Fibroblast of lung (primary cell): ENCODE data around the gene KIAA1671. TPM values are rescaled to one million over a fixed set of nuclear protein-coding genes. Genes with fewer than 3 reads are reported as not detected.

ENCODE experiments used
- DNase-seq, 2 donors: peaks; one replicate each; pipeline versions ENCODE4 v3.0.0 to v3.0.0-alpha.2; 2010; ENCODE audit warnings: low read depth in 2 of 2
- H2AFZ ChIP-seq: 2 replicates; pipeline ENCODE4 v1.5.1; 2012; ENCODE audit warnings: low read length, control low read depth, inconsistent platforms
- H3K27ac ChIP-seq: 2 replicates; pipeline ENCODE4 v1.5.1; 2011; ENCODE audit warnings: low read length, control low read depth; ENCODE audit not compliant: insufficient read depth
- H3K27me3 ChIP-seq: 2 replicates; pipeline ENCODE4 v1.5.1; 2011; ENCODE audit warnings: mild to moderate bottlenecking, low read length; ENCODE audit not compliant: control insufficient read depth, insufficient read depth
- H3K36me3 ChIP-seq: 2 replicates; pipeline ENCODE4 v1.5.1; 2011; ENCODE audit warnings: low read length; ENCODE audit not compliant: control insufficient read depth, insufficient read depth
- H3K4me1 ChIP-seq: 2 replicates; pipeline ENCODE4 v1.5.1; 2011; ENCODE audit warnings: low read length; ENCODE audit not compliant: control insufficient read depth, insufficient read depth; ENCODE audit errors: extremely low read depth
- H3K4me2 ChIP-seq: 2 replicates; pipeline ENCODE4 v1.5.1; 2011; ENCODE audit warnings: low read length, control low read depth; ENCODE audit not compliant: insufficient read depth; ENCODE audit errors: extremely low read depth
- H3K4me3 ChIP-seq, 4 experiments: fragments of 200-600 bp in 1 of 4; sonication (generic) in 1 of 4; replicated peaks in 1 of 4; 2 replicates each; pipeline ENCODE4 v1.5.1; 2011 to 2016; ENCODE audit warnings: low read length in 4 of 4, low read depth in 3 of 4, mild to moderate bottlenecking in 3 of 4, control low read depth in 2 of 4, inconsistent platforms in 1 of 4, mixed read lengths in 1 of 4; ENCODE audit not compliant: insufficient read depth in 1 of 4; ENCODE audit errors: control extremely low read depth in 1 of 4
- H3K79me2 ChIP-seq: 2 replicates; pipeline ENCODE4 v1.5.1; 2012; ENCODE audit warnings: mild to moderate bottlenecking, low read length, inconsistent platforms; ENCODE audit not compliant: control insufficient read depth, insufficient read depth
- H3K9ac ChIP-seq: 2 replicates; pipeline ENCODE4 v1.5.1; 2011; ENCODE audit warnings: mild to moderate bottlenecking, low read length, control low read depth; ENCODE audit not compliant: insufficient read depth
- H3K9me3 ChIP-seq: 2 replicates; pipeline ENCODE4 v1.5.1; 2012; ENCODE audit warnings: low read depth, low read length; ENCODE audit not compliant: control insufficient read depth, insufficient read depth
- H4K20me1 ChIP-seq: 2 replicates; pipeline ENCODE4 v1.5.1; 2011; ENCODE audit warnings: low read length; ENCODE audit not compliant: control insufficient read depth, insufficient read depth; ENCODE audit errors: extremely low read depth
- EZH2 ChIP-seq: IDR thresholded peaks from 2 replicates; pipeline ENCODE4 v1.5.1; 2012; ENCODE audit warnings: low read length, control low read depth, mild to moderate bottlenecking; ENCODE audit errors: missing control alignments
- polyA plus RNA-seq, 2 donors: library from polyadenylated mRNA; depleted of rRNA in 1 of 2; stranded (reverse) in 1 of 2; unstranded in 1 of 2; fragments of >200 nt; gene quantifications; 2 replicates each; pipeline ENCODE4 v1.2.1, GENCODE V29; 2011 to 2012; ENCODE audit warnings: missing spikeins in 1 of 2
- total RNA-seq: library from RNA; depleted of rRNA; stranded (reverse); fragments of >200 nt; gene quantifications from 2 replicates; pipeline ENCODE4 v1.2.1, GENCODE V29; 2014
- TF ChIP-seq, protein P1 (sequence below), 2 donors: IDR thresholded peaks in 1 of 2; conservative IDR thresholded peaks in 1 of 2; 1 replicate in 1 of 2; 2 replicates in 1 of 2; pipeline ENCODE4 v1.5.1; 2011 to 2012; ENCODE audit warnings: low read length in 2 of 2, control low read depth in 1 of 2, inconsistent platforms in 1 of 2, low read depth in 1 of 2, mild to moderate bottlenecking in 1 of 2

Gene KIAA1671
- total and polyA plus RNA-seq, 2 donors (not counting 1 experiment from before 2014, with no cell fraction given), result 0.34 to 1.3 TPM

DNA sequence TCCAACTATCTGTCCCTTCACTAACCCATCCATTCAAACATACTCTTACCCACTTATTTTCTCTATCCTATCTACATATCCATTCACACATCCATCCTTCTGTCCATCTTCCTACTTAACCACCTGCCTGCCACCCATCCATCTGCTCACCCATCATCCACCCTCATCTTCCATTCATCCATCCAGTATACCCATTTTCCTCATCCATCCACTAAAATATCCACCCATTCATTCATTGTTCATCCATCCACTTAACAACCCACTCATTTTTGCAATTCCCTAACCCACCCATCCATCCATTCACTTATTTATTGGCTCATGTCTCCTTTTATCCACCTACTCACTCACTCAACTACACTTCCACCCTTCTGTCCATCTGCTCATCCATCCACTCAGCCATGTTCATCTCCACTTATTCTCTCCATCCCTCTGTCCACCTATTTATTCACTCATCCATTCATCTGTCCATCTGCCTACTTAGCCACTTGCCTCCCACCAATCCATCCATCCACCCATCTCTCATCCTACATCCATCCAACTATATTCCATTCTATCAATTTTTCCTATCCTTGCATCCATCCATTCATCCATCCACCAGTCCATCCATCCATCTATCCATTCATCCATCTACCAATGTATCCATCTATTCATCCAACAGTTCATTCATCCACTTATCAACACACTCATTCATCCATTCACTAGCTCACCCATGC, 16.6 kb upstream of the KIAA1671 start:
- no peaks in the 10 kb centered on the region for H3K36me3 ChIP-seq

DNA sequence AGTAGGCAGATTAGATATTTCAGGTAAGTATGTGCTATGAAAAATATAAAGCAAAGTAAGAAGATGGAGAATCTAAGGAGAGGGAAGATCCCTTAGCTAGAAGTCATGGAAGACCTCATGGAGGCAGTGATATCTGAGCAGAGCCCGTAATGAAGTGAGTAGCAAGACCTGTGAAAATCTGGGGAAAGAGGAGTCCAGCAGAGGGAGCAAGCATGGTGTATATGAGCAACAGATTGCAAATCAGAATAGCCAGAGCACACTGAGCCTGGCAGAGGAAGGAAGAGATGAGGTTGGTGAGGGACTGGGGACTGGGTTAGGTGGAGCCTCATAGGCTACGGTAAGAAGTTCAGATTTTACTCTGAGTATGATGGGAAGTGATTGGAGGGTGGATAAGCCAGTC, 15.4 kb upstream of the KIAA1671 start:
- no peak overlapping the region for H3K27ac ChIP-seq
- no peaks in the 10 kb centered on the region for H3K9me3 ChIP-seq
- no peaks in the 10 kb centered on the region for H3K36me3 ChIP-seq
- no peak for TF ChIP-seq EZH2
- TF ChIP-seq, protein P1, sequence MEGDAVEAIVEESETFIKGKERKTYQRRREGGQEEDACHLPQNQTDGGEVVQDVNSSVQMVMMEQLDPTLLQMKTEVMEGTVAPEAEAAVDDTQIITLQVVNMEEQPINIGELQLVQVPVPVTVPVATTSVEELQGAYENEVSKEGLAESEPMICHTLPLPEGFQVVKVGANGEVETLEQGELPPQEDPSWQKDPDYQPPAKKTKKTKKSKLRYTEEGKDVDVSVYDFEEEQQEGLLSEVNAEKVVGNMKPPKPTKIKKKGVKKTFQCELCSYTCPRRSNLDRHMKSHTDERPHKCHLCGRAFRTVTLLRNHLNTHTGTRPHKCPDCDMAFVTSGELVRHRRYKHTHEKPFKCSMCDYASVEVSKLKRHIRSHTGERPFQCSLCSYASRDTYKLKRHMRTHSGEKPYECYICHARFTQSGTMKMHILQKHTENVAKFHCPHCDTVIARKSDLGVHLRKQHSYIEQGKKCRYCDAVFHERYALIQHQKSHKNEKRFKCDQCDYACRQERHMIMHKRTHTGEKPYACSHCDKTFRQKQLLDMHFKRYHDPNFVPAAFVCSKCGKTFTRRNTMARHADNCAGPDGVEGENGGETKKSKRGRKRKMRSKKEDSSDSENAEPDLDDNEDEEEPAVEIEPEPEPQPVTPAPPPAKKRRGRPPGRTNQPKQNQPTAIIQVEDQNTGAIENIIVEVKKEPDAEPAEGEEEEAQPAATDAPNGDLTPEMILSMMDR (conservative IDR thresholded peaks at IDR 0.05 in 1 of 2, IDR thresholded peaks at IDR 0.05 in 1 of 2; ENCODE audit: low read depth in 1 of 2, low read length in 2 of 2), result peak; percentile 16 to 45
- no peaks in the 10 kb centered on the region for H3K4me1 ChIP-seq
- peak in 1 of 2 donors; percentile 7 for DNase-seq
- no peaks in the 10 kb centered on the region for H3K27me3 ChIP-seq
- no peak overlapping the region for H3K4me3 ChIP-seq
- H3K9ac ChIP-seq, result no peak overlapping the region
- H3K79me2 ChIP-seq, result no peaks in the 10 kb centered on the region
- no peaks in the 10 kb centered on the region for H4K20me1 ChIP-seq
- H2AFZ ChIP-seq, result no peak overlapping the region
- no peak overlapping the region for H3K4me2 ChIP-seq

More for the DNA sequence above, 16.6 kb upstream of the KIAA1671 start:
- no peak overlapping the region for H3K4me3 ChIP-seq
- H2AFZ ChIP-seq, result no peak overlapping the region
- no peak overlapping the region for H3K4me2 ChIP-seq
- H4K20me1 ChIP-seq, result no peaks in the 10 kb centered on the region
- DNase-seq, result no peak
- TF ChIP-seq EZH2, result no peak
- TF ChIP-seq, protein P1 (conservative IDR thresholded peaks at IDR 0.05 in 1 of 2, IDR thresholded peaks at IDR 0.05 in 1 of 2; ENCODE audit: low read depth in 1 of 2, low read length in 2 of 2), result no peak
- H3K79me2 ChIP-seq, result no peaks in the 10 kb centered on the region
- H3K9ac ChIP-seq, result no peak overlapping the region
- H3K4me1 ChIP-seq, result no peaks in the 10 kb centered on the region
- no peak overlapping the region for H3K27ac ChIP-seq
- no peaks in the 10 kb centered on the region for H3K9me3 ChIP-seq
- no peaks in the 10 kb centered on the region for H3K27me3 ChIP-seq

DNA sequence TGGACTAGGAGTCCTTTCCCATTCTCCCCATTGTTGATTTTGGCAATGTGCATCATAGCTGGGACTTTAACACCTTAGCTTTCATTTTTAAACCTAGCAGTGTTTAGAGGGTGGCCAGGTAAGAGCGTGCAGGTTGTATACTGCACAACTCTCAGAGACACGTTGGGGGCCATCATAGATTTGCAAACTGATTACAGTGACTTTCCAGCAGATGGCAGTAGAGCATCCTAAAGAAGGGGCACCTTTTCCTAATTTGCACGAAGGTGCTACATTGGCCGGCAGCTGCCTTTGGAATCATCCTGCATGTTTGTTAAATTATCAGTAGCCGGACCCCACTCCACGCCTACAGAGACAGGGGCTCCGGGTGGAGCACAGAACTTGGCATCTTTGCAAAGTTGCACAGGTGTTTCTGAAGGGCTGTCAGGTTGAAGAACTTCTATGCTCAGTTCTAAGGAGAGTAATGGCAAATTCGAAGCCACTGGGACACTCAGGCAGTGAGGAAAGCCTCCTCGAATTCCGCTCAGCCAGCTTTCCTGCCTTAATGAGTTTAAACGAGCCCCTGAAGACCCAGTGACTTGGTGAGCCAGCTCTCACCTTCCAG, 13.7 kb upstream of the KIAA1671 start:
- H3K9me3 ChIP-seq, result no peaks in the 10 kb centered on the region
- no peak overlapping the region for H3K4me3 ChIP-seq
- H3K4me1 ChIP-seq, result no peaks in the 10 kb centered on the region
- TF ChIP-seq, protein P1 (conservative IDR thresholded peaks at IDR 0.05 in 1 of 2, IDR thresholded peaks at IDR 0.05 in 1 of 2; ENCODE audit: low read depth in 1 of 2, low read length in 2 of 2), result peak; percentile 68 to 77
- no peak for TF ChIP-seq EZH2
- H3K79me2 ChIP-seq, result no peaks in the 10 kb centered on the region
- no peak overlapping the region for H2AFZ ChIP-seq
- no peak overlapping the region for H3K27ac ChIP-seq
- peak; percentile 25 to 46 for DNase-seq
- no peak overlapping the region for H3K4me2 ChIP-seq
- no peaks in the 10 kb centered on the region for H3K36me3 ChIP-seq
- no peak overlapping the region for H3K9ac ChIP-seq
- H3K27me3 ChIP-seq, result no peaks in the 10 kb centered on the region
- H4K20me1 ChIP-seq, result no peaks in the 10 kb centered on the region
